Fibroblast of peridontal ligament (primary cell): ENCODE data around the gene ELP4.
"Not testable (repeated sequence)": the region's sequence is repeated elsewhere in the genome, so short reads cannot be mapped to it uniquely, and the experiment has no call there.

ENCODE experiments used
- DNase-seq: peaks from one replicate; pipeline ENCODE4 v3.0.0-alpha.2; 2010; ENCODE audit errors: extremely low read depth

Gene ELP4

GRCh38 chr11:31645747-31646146 is 136.2 kb downstream of the ELP4 start:
- DNase-seq = peak; percentile 92

GRCh38 chr11:31646216-31646615 is 136.6 kb downstream of the ELP4 start:
- no peak for DNase-seq

DNA sequence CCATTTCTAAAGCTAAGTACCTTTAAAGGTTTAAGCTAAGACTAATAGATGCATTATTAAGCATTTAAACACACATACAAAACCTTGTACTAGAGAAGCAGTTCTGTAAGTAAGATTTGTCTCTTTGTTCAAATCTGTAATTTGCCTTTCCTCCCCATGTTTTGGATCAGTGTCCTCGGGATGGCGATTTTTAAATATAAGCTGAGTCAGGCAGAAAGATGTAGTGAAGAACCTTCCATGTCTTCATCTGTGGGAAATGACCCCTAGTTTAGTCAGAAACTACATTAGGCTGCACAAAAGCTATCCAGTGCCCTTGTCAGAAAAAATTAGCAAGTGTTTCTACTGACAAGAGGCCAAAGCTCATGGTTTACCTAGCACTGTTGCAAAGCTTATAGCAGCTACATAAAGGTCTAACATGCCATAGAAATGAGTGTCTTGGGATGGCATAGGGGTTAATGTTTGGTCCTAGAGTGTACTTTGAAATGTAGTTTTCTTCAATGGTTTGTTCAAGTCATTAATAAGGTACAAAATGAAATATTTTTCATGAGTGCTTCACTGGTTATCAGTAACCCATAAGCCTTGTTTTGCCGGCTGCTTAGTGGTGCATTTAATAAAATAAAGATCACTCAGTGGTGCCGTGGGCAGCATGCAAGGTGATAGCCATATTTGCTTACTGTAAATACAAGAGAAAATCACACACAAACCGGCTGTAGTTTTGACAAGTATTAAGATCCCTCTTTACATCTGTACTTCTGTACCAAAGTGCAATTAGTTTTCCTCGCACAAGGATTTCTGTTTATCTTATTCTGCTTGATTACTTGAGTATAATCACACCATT is 139.8 kb downstream of the ELP4 start:
- no peak for DNase-seq

DNA sequence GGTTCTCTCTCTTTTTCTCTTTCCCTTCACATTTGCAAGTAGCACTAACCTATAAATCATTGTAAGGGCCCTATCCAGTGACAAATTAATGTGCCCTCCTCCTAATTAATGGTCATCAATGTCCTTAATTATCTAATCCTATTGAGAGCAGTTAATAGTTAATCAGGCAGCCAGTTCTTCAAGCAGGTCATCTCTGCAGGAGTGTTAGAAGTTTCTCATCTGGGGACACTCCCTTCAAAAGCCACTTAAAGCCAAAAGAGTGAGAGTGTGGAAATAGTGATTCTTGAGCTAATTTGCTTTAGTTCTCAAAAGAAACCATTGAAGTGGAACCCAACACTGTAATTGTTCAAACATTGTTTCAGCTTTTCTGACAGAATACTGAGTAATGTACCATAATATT is 141.6 kb downstream of the ELP4 start:
- no peak for DNase-seq

DNA sequence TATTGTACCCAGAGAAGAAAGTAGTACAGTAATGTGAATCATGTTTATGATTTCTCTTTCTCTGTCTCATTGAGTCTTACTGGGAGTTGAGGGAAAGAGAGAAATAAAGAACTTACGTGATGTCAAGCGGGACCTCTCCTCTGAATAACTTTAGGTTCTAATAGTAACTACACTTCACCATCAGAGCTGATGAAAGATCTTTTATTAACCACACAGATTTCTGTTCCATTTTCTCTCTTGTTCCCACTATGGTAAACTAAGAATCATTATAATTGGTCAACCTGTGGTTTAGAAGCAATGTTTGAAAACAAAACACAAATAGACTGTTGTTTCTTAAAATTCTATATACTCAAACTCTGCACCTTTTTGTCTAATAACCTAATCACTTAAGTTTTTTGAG is 142.3 kb downstream of the ELP4 start:
- DNase-seq = no peak

GRCh38 chr11:31652528-31652927 is 143.0 kb downstream of the ELP4 start:
- no peak for DNase-seq

GRCh38 chr11:31655483-31655882 is 145.9 kb downstream of the ELP4 start:
- DNase-seq = peak; percentile 67

DNA sequence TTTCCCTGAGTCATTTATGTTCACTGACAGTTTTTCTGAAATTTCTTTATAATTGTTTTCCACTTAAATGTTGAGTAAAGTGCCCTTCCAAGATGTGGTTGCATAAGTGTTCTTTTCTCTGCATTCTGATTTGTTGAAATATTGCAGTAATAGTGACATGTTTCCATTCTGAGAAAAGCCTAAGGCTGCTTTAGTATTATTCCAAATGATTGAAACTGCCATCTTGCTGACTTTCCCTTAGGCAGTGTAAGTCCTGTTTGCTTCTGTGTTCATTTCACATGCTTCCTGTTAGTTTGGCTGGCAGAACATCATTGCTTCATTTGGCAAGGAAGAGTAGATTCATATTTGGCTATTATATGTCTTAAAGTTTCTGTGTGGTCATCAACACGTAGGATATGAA is 146.5 kb downstream of the ELP4 start:
- DNase-seq = peak; percentile 16

DNA sequence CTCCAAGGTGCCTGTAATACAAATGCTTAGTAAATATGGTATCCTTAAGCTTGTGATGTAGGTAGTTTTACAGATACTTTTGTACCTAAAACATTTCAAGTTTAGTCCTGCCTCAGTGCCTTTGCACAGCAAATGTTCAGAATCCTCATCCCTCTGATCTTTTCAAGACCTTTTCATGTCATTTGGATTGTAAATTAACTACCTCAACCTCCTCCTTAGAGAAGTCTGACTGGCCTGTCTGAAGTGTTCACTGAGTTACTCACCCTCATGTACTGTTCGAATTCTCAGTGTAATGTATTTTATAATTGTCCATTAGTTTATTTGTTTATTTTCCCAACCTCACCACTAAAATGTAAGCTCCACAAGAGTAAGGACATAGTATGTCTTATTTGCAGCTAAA is 147.5 kb downstream of the ELP4 start:
- DNase-seq = no peak

DNA sequence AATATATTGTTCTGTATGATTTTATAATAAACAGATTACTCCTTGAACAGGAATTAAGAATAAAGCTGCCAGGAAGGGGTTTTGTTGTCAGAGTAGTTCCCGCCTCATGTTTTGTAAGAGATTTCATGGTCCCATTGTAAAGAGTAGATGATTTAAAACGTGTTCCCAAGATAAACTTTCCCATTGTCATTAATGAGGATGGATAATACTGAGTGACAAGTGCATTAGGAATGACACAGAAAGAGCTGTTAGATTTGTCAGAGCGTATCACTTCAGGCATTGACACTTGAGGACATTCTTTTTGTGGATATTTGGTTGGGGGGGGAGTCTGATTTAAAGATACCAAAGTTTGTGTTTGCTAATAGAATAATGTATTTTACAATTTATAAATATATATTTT is 154.6 kb downstream of the ELP4 start:
- DNase-seq = no peak

DNA sequence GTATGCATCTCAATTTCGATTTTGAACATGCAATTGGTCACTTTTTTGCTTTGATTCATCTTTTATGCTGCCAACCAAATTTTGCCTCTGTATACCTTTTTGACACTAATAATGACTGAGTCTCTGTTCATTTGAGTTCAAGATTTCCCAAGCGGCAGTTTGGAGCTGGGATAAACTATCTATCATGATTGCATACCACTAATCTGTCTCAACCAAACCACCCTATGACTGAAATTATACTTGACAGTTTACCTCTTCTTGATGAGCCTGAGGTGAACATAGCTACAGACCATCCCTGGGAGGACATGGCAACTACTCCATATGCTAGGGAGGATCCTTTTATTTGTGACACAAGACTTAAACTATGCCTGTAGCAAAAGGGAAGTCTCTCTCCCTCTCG is 155.4 kb downstream of the ELP4 start:
- DNase-seq = no peak

DNA sequence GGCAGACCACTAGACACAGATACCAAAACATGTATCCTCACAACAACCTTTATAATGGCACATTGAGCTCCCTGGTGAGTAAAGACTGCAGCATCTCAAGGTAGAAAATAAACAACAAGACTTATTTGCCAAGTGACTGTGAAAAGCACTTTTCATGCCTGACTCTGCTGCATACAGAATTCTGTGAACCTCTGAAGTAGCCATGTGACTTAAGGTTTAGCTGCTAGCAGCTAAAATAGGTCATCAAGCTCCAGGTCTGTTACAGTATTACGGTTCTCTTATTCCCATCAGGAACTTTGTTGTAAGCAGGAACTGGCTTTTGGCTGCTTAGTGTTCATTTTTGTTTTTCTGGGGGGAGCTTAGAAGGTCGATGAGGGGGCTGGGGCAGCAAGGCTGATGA is 162.1 kb downstream of the ELP4 start:
- DNase-seq = no peak

DNA sequence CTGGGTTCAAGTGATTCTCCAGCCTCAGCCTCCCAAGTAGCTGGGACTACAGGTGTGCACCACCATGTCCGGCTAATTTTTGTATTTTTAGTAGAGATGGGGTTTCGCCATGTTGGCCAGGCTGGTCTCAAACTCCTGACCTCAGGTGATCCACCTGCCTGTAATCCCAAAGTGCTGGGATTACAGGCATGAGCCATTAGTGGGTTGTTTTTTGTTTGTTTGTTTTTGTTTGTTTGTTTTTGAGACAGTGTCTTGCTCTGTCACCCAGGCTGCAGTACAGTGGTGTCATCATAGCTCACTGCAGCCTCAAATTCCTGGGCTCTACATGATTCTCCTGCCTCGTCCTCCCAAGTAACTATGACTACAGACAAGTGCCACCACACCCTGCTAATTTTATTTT is 163.5 kb downstream of the ELP4 start:
- DNase-seq = not testable (repeated sequence)

DNA sequence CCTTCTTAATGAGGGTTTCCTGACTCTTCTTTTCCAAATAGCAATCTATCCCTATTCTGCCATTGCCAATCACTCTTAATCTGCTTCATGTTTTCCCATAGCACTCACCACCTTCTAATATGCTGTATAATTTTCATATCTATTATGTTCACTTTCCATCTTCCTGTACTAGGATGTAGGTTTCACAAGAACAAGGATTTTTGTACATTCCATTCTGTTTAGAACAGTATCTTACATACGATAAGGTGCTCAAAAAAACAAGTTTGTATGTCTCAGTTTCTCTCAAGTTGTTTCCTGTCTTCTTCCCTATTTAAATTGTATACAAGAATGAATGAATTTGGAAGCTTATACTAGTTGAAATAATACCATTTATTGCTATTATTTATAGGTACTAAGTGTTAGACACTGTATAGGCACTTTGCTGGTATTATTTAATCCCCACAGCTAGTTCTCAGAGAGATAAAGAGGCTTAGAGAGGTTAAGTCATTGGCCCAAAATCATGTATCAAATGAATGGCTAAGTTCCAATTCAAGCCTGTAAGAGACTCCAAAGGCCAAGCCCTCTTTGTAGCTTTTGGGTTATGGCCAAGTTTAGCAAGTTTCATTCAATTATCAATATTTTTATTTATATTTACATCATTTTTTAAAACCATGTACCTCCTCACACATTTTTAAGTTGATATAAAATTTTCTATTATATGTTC is 166.9 kb downstream of the ELP4 start:
- DNase-seq = no peak

- no peak for DNase-seq
Observed at GRCh38 chr11:31680770-31681169, 171.2 kb downstream of the ELP4 start.

- DNase-seq = peak; percentile 16
Observed at GRCh38 chr11:31687256-31687655, 177.7 kb downstream of the ELP4 start.

- DNase-seq = no peak
Observed at GRCh38 chr11:31687861-31688260, 178.3 kb downstream of the ELP4 start.

- no peak for DNase-seq
Observed at GRCh38 chr11:31689559-31689958, 180.0 kb downstream of the ELP4 start.

DNA sequence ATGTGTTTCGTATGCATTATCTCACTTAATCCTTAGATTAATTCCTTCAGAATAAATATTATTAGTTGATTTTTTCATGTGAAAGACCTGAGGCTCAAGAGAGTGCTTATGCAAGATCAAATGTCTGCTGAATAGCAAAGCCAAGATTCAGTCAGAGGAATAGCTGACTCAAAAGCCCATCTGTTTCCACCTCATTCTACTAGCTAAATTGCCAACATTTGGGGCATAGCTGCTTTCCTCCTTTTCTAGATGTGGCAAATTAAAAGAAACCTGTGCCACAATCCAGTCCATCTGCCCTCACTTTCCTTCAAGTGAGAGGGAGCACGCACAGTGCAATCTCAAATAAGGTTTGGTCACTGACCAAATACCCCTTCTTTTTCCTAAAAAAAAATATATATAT is 180.5 kb downstream of the ELP4 start:
- peak; percentile 54 for DNase-seq

DNA sequence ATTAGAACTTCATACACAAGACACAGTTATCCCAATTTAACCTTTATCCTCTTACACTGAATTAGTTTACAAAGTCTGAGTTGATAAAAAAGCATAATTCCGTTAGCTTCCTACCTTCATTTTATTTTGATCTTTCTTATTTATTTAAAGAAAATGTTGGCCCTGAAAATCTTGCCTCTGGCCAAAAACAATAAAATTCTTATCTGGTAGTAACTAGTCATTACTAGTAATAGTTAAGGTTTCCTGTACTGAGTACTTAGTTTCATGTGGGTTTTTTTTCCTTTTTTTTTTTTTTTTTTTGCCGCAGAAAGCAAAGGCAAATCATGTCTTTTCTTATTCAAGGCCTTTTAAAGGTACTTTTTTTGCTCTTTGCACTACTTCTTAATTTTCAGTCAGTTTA is 180.9 kb downstream of the ELP4 start:
- DNase-seq = no peak

DNA sequence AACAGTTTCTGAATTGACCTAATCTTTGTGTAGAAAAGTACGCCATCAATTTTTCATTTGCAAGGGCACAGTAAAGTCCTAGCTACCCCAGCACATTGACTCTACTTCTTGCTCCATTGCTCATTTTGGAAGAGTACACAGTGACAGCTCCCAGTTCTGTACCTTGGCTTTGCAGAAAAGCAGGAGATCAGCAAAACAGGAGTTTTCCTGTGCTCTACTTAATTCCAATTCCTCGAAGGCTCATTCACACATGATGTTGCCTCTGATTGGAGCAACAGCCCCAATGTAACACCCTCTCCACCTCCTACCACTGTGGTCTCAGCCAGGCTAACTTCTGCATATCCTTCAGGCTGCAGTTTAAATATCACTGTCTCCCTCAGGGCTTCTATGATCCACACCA is 182.9 kb downstream of the ELP4 start:
- no peak for DNase-seq

DNA sequence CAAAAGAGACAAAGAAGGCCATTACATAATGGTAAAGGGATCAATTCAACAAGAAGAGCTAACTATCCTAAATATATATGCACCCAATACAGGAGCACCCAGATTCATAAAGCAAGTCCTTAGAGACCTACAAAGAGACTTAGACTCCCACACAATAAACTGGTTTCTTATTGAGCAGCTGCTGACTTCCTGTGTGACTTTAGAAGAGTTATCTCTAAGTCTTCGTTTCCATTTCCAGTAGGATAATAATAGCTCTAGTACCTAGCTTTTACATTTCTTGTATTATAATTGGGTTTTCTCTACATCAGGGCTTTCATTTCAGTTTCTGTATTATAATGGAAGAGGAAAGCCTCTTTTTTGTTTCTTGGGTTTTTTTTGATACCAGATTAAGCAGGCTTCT is 187.5 kb downstream of the ELP4 start:
- DNase-seq = not testable (repeated sequence)

DNA sequence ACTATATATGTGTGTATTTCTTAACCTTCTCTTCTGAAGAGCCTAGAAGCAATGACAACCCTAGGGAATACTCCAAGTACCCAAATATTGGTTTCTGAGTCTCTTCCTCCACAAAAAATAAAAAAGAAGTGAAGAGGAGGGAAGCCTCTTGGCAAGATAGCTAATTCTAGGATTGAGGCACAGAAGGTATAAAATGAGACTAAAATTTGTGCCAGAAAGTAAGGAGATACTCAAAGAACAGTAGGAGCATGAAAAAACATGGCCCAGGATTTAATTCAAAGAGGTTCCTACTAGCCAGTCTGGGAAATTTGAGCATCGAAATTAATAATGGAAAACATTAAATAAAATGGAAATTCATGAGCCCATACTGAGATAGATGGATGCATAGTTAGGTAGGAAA is 189.5 kb downstream of the ELP4 start:
- no peak for DNase-seq
